Naive thymus-derived CD4-positive, alpha-beta T cell (primary cell): Measurements from ENCODE around the gene THBS1. TPM values are rescaled to one million over a fixed set of nuclear protein-coding genes. Genes with fewer than 3 reads are reported as not detected.

Experiments used
- ATAC-seq: fragments of 150-1000 bp; cut with Tn5 transposase; 2 replicates; pipeline ENCODE4 v1.10.0; 2021; ENCODE audit warnings: mild to moderate bottlenecking, moderate library complexity
- CTCF ChIA-PET: fragments of 350-600 bp; sonication (Branson Sonifier 250); formaldehyde crosslinking; loops from one replicate; lab custom pipeline; 2021; ENCODE audit warnings: antibody characterized with exemption; lab: Charles Lee
- POLR2A ChIA-PET: fragments of 350-600 bp; sonication (Branson Sonifier 250); formaldehyde crosslinking; loops from one replicate; lab custom pipeline; 2021; ENCODE audit warnings: antibody characterized with exemption, inconsistent platforms; lab: Charles Lee
- DNase-seq, 9 donors: peaks; one replicate each; pipeline versions ENCODE4 v3.0.0 to v3.0.0-alpha.2; 2020 to 2022; ENCODE audit warnings: mixed read lengths in 1 of 9
- H3K27ac ChIP-seq: one replicate; pipeline ENCODE4 v1.7.0; 2013; ENCODE audit warnings: mild to moderate bottlenecking, low read depth, low read length, moderate library complexity
- H3K27me3 ChIP-seq, 2 donors: one replicate each; pipeline ENCODE4 v1.7.0; 2013; ENCODE audit warnings: low read length in 2 of 2, mild to moderate bottlenecking in 2 of 2, moderate library complexity in 2 of 2; ENCODE audit not compliant: control insufficient read depth in 2 of 2, insufficient read depth in 2 of 2
- H3K36me3 ChIP-seq, 3 experiments: 1 replicate in 2 of 3; 2 replicates in 1 of 3; pipeline ENCODE4 v1.7.0; 2013; ENCODE audit warnings: low read length in 3 of 3, mild to moderate bottlenecking in 3 of 3, moderate library complexity in 1 of 3; ENCODE audit not compliant: insufficient read depth in 3 of 3, control insufficient read depth in 2 of 3
- H3K4me1 ChIP-seq, 2 donors: one replicate each; pipeline ENCODE4 v1.7.0; 2013; ENCODE audit warnings: low read length in 2 of 2, mild to moderate bottlenecking in 2 of 2, moderate library complexity in 1 of 2; ENCODE audit not compliant: control insufficient read depth in 2 of 2, insufficient read depth in 2 of 2
- H3K4me3 ChIP-seq: 2 replicates; pipeline ENCODE4 v1.7.0; 2013; ENCODE audit warnings: mild to moderate bottlenecking, low read length
- H3K9me3 ChIP-seq, 3 experiments: 1 replicate in 2 of 3; 2 replicates in 1 of 3; pipeline ENCODE4 v1.7.0; 2013; ENCODE audit warnings: low read length in 3 of 3; ENCODE audit not compliant: control insufficient read depth in 2 of 3
- H3K27ac Mint-ChIP-seq, 9 donors: one replicate each; pipeline ENCODE4 v1.8.0; 2020 to 2022; ENCODE audit warnings: mixed read lengths in 9 of 9, mild to moderate bottlenecking in 8 of 9, moderate library complexity in 5 of 9, inconsistent platforms in 2 of 9
- H3K27me3 Mint-ChIP-seq, 5 donors: one replicate each; pipeline ENCODE4 v1.8.0; 2021 to 2022; ENCODE audit warnings: mixed read lengths in 5 of 5, mild to moderate bottlenecking in 1 of 5
- H3K36me3 Mint-ChIP-seq, 5 donors: one replicate each; pipeline ENCODE4 v1.8.0; 2020 to 2022; ENCODE audit warnings: mixed read lengths in 5 of 5, mild to moderate bottlenecking in 3 of 5, inconsistent platforms in 1 of 5
- H3K4me1 Mint-ChIP-seq, 7 donors: one replicate each; pipeline ENCODE4 v1.8.0; 2020 to 2022; ENCODE audit warnings: mixed read lengths in 7 of 7, mild to moderate bottlenecking in 3 of 7, inconsistent platforms in 1 of 7
- H3K4me3 Mint-ChIP-seq, 10 donors: one replicate each; pipeline ENCODE4 v1.8.0; 2020 to 2022; ENCODE audit warnings: mild to moderate bottlenecking in 10 of 10, mixed read lengths in 10 of 10, moderate library complexity in 6 of 10, inconsistent platforms in 2 of 10
- H3K9me3 Mint-ChIP-seq, 11 donors: one replicate each; pipeline ENCODE4 v1.8.0; 2020 to 2022; ENCODE audit warnings: mixed read lengths in 11 of 11, mild to moderate bottlenecking in 4 of 11, inconsistent platforms in 1 of 11, moderate library complexity in 1 of 11
- intact Hi-C, 2 donors: fragments of 100-400 bp; cut with micrococcal nuclease; formaldehyde crosslinking; loops; one replicate each; pipeline ENCODE4 v1.15.1; 2023
- polyA plus RNA-seq, 2 donors: library from polyadenylated mRNA; unstranded; fragments of 300-500 nt; fragmentation: Illumina TruSeq; gene quantifications; one replicate each; pipeline ENCODE4 v1.2.3, GENCODE V29; 2021
- total RNA-seq, 6 experiments: library from RNA in 5 of 6; stranded (reverse) in 5 of 6; gene quantifications; 1 replicate in 5 of 6; 2 replicates in 1 of 6; pipeline ENCODE4 v1.2.3 and lab custom pipeline; 2021 to 2026

THBS1 gene
- total and polyA plus RNA-seq, 7 experiments from 2014 or later: 1.3 to 68.4 (median 8.5) TPM; not detected in 2

DNA sequence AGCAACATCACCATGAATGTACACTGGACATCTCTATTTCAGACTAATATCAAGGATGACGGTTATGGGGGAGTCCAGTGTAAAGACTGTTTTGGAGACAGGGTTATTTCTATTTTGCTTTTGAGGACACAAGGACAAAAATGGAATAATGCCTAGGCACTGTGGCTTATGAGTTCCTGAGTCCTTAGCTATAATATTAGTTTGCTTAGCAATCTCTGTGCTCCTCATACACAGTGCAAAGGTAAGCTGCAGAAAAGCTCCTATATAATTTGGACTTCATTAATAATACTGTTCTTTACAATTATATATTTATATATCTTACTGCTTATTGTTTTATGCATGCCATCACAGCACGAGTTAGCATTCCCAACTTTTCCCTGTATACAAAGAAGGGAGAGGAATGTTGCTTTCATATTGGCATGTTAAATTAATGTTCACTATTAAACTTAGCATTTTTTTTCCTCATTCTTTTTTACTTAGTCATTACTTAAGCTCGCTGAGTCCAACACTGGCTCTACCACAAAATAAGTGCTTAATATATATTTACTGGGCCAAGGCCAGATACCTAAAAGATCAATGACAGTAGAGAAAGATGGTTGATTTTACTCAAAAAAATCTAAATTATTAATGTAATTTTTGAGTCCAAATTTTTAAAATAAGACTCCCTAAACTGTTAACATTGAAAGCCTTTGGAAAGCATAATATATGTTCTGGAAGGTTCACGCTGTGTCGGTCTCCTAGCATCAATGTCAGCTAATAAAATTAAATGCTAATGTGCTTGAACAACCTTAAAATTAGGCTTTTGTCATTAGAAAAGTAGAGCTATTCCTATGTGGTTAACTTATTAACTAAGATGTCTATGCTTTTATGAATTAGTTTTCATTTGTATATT lies 13.8 kb downstream of the THBS1 start:
- Mint-ChIP-seq H3K36me3 (peaks cover 0 to 2% (median 0%) of the 10 kb centered on the region in 5 donors), H3K27ac (no peak overlapping the region), H3K9me3 (no peaks in the 10 kb centered on the region), H3K27me3 (peaks cover 0 to 30% (median 0%) of the 10 kb centered on the region in 5 donors), H3K4me3 (no peak overlapping the region), H3K4me1 (peaks cover 0 to 7% (median 0%) of the 10 kb centered on the region in 7 donors)
- POLR2A ChIA-PET: interaction anchor here (0.6 kb wide), 1 partner anchor 249 kb away, joined by 3 read pairs; no protein-coding TSS in a partner anchor
- no peaks in the 10 kb centered on the region for H3K27me3 ChIP-seq
- H3K27ac ChIP-seq: no peak overlapping the region
- H3K4me3 ChIP-seq: no peak overlapping the region
- DNase-seq: no peak
- H3K4me1 ChIP-seq: no peaks in the 10 kb centered on the region
- no peaks in the 10 kb centered on the region for H3K36me3 ChIP-seq
- no peak for ATAC-seq
- no peaks in the 10 kb centered on the region for H3K9me3 ChIP-seq
- CTCF ChIA-PET: no interaction called here
- intact Hi-C loops: loop anchor here in 1 of 2 donors (1.0 kb wide), 1 partner anchor 163 kb away; no protein-coding TSS in a partner anchor

- peaks cover 0 to 7% (median 0%) of the 10 kb centered on the region in 7 donors for H3K4me1 Mint-ChIP-seq
- H3K27me3 Mint-ChIP-seq: peaks cover 0 to 33% (median 0%) of the 10 kb centered on the region in 5 donors
- no peak overlapping the region for H3K4me3 Mint-ChIP-seq
- Histone ChIP-seq H3K4me3 (no peak overlapping the region), H3K27me3 (no peaks in the 10 kb centered on the region), H3K4me1 (no peaks in the 10 kb centered on the region), H3K9me3 (no peaks in the 10 kb centered on the region), H3K36me3 (no peaks in the 10 kb centered on the region), H3K27ac (no peak overlapping the region)
- DNase-seq: no peak
- H3K27ac Mint-ChIP-seq: no peak overlapping the region
- peaks cover 0 to 2% (median 0%) of the 10 kb centered on the region in 5 donors for H3K36me3 Mint-ChIP-seq
- intact Hi-C loops: no loop called here
- ChIA-PET POLR2A (interaction anchor here (0.6 kb wide), 1 partner anchor 248 kb away, joined by 3 read pairs; no protein-coding TSS in a partner anchor), CTCF (no interaction called here)
- no peaks in the 10 kb centered on the region for H3K9me3 Mint-ChIP-seq
- no peak for ATAC-seq
These were observed 14.7 kb downstream of the THBS1 start for GRCh38 chr15:39595338-39596221.

GRCh38 chr15:39596358-39597051 lies 15.6 kb downstream of the THBS1 start:
- Mint-ChIP-seq H3K4me3 (no peak overlapping the region), H3K27ac (no peak overlapping the region), H3K36me3 (peaks cover 0 to 2% (median 0%) of the 10 kb centered on the region in 5 donors), H3K4me1 (peaks cover 0 to 7% (median 0%) of the 10 kb centered on the region in 7 donors), H3K9me3 (no peaks in the 10 kb centered on the region), H3K27me3 (peaks cover 0 to 28% (median 0%) of the 10 kb centered on the region in 5 donors)
- no peaks in the 10 kb centered on the region for H3K9me3 ChIP-seq
- no peak for ATAC-seq
- H3K27me3 ChIP-seq: no peaks in the 10 kb centered on the region
- ChIA-PET POLR2A (no interaction called here), CTCF (interaction anchor here (0.7 kb wide), 1 partner anchor 70 kb away, joined by 4 read pairs; no protein-coding TSS in a partner anchor)
- intact Hi-C loops: no loop called here
- no peak overlapping the region for H3K27ac ChIP-seq
- no peak for DNase-seq
- no peaks in the 10 kb centered on the region for H3K4me1 ChIP-seq
- no peak overlapping the region for H3K4me3 ChIP-seq
- no peaks in the 10 kb centered on the region for H3K36me3 ChIP-seq

GRCh38 chr15:39597336-39597735 lies 16.5 kb downstream of the THBS1 start:
- CTCF ChIA-PET: interaction anchor here (0.7 kb wide), 1 partner anchor 69 kb away, joined by 4 read pairs; no protein-coding TSS in a partner anchor
- intact Hi-C loops: no loop called here

DNA sequence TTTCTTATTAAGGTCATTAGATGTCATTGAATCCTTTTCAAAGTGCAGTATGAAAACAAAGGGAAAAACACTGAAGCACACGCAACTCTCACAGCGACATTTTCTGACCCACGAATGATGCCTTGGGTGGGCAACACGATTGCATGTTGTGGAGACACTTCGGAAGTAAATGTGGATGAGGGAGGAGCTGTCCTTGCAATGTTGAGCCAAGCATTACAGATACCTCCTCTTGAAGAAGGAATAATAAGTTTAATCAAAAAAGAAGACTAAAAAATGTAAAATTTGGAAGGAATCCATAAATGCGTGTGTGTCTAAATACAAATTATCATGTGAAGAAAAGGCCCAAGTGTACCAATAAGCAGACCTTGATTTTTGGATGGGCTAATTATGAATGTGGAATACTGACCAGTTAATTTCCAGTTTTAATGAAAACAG lies 16.9 kb downstream of the THBS1 start:
- ChIA-PET CTCF (no interaction called here), POLR2A (no interaction called here)
- Histone ChIP-seq H3K36me3 (no peaks in the 10 kb centered on the region), H3K4me1 (no peaks in the 10 kb centered on the region), H3K27ac (no peak overlapping the region), H3K9me3 (no peaks in the 10 kb centered on the region), H3K27me3 (no peaks in the 10 kb centered on the region), H3K4me3 (no peak overlapping the region)
- H3K4me1 Mint-ChIP-seq: peaks cover 0 to 7% (median 0%) of the 10 kb centered on the region in 7 donors
- no peak for ATAC-seq
- H3K4me3 Mint-ChIP-seq: no peak overlapping the region
- H3K36me3 Mint-ChIP-seq: peaks cover 0 to 2% (median 0%) of the 10 kb centered on the region in 5 donors
- peaks cover 0 to 25% (median 0%) of the 10 kb centered on the region in 5 donors for H3K27me3 Mint-ChIP-seq
- H3K9me3 Mint-ChIP-seq: no peaks in the 10 kb centered on the region
- DNase-seq: no peak
- intact Hi-C loops: no loop called here
- H3K27ac Mint-ChIP-seq: no peak overlapping the region

More at GRCh38 chr15:39597336-39597735, 16.5 kb downstream of the THBS1 start:
- H3K27ac Mint-ChIP-seq: no peak overlapping the region
- POLR2A ChIA-PET: no interaction called here
- DNase-seq (no peak), ATAC-seq (no peak)
- peaks cover 0 to 28% (median 0%) of the 10 kb centered on the region in 5 donors for H3K27me3 Mint-ChIP-seq
- no peak overlapping the region for H3K4me3 ChIP-seq
- no peak overlapping the region for H3K27ac ChIP-seq
- no peaks in the 10 kb centered on the region for H3K27me3 ChIP-seq
- H3K36me3 Mint-ChIP-seq: peaks cover 0 to 2% (median 0%) of the 10 kb centered on the region in 5 donors
- H3K4me3 Mint-ChIP-seq: no peak overlapping the region
- H3K9me3 Mint-ChIP-seq: no peaks in the 10 kb centered on the region
- no peaks in the 10 kb centered on the region for H3K4me1 ChIP-seq
- no peaks in the 10 kb centered on the region for H3K9me3 ChIP-seq
- H3K36me3 ChIP-seq: no peaks in the 10 kb centered on the region
- H3K4me1 Mint-ChIP-seq: peaks cover 0 to 7% (median 0%) of the 10 kb centered on the region in 7 donors
